HG03565 (cell line): ENCODE data around the gene SH2D1A.
A peak's percentile ranks its signal among the peaks of the same experiment; 100 is the strongest.
"Not testable (repeated sequence)": the region's sequence is repeated elsewhere in the genome, so short reads cannot be mapped to it uniquely, and the experiment has no call there.

Experiments
- ATAC-seq: cut with Tn5 transposase; IDR thresholded peaks from one replicate; pipeline ENCODE4 v1.9.1; 2021; ENCODE audit warnings: mild to moderate bottlenecking, moderate library complexity; ENCODE audit not compliant: unreplicated experiment

The SH2D1A gene

DNA sequence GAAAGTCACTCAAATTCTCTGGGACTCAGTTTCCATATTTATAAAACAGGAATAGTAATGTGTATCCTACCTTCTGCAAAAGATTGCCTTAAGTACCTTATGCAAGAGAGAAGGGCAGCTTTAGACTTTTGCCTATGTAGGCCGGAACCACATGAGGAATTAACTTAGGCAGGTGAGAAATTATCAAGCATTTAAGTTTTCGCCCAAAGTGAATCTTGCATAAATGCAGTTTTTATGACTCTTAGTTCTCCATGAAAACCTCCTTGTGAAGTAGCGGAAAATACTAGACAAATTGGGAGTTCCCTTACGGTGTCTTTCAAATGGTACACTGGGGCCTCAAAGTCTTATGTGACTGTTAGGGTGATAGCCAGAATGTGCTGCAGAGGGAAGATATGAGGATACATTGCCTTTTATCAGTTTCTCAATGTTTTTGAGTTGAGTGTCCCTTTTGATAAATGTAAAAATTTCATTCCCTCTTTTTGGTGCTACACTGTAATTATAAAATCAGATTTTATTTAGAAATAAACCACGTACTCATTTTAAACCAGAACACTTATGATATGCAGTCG is 2.6 kb downstream of the SH2D1A start:
- ATAC-seq: no peak

DNA sequence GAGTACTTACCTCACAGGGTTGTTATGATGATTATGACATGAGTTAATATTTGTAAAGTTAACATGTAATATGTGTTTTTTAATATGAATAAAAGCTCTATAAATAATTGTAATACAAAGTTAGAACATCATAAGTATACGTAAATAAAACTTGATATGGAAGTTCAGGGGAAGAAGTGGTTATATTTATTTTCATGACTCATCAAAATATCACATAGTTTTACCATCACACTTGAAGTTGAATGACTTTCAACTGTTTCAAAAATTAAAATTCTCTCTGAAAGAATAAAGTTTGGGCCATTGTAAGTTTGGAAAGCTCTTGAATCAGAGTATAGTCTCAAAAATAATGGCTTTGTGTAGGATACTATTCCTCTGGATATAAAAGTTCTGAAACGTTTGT is 8.3 kb downstream of the SH2D1A start:
- no peak for ATAC-seq

DNA sequence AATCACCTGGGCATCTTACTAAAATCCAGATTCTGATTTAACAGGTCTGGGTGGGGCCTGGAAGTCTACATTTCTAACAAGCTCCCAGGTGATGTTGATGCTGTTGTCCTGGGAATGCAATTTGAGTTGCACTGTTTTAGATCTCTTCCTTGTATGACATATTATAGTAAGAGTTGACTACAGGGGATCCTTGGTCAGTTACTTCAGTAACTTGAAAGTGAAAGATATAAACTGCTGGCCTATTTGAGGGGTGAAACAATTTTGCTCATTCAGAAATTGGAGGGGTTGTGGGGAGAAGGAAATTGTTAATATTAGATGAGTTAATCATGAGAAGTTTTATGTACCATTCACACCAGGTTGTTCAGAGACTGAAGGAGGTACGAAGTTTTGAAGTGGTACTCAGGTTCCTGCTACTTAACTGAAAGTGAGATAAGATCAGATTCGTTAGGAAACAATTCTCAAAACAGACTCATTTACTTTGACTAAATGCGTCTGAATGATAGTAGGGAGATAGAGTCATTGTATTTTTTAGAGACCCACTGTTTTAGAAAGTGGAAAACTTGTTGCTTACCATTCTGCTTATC is 12.5 kb downstream of the SH2D1A start:
- no peak for ATAC-seq

DNA sequence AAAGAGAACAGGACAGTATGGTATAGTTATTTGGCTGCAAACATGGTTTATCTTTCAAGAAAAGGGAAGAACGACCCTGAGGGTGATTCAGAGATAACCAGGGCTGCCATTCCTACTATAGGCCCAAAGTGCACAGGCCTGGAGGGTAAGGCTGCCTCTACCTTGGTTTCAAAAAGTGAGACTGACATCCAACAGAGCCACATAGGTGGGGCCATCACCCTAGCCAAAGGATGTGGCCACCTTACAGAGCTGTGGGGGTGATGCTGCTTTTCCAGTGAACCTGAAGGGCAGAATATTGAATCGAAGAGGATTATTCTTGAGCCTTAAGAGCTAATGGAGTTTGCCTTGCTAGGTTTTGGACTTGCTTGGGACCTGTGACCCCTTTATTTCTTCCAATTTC is 15.7 kb downstream of the SH2D1A start:
- ATAC-seq: no peak

DNA sequence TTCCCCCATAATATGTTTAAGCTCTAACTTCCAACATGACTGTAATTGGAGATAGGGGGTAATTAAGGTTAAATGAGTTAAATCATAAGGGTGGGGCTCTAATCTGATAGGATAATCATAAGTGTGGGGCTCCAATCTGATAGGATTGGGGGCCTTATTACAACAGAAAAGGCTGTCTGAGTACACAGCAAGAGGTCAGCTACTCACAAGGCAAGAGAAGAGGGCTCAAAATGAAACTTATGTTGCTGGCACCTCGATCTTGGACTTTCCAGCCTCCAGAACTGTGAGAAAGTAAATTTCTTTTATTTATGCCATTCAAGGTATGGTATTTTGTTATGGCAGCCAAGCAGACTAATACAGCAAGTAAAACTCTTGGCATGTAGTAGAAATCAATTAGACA is 16.4 kb downstream of the SH2D1A start:
- no peak for ATAC-seq

DNA sequence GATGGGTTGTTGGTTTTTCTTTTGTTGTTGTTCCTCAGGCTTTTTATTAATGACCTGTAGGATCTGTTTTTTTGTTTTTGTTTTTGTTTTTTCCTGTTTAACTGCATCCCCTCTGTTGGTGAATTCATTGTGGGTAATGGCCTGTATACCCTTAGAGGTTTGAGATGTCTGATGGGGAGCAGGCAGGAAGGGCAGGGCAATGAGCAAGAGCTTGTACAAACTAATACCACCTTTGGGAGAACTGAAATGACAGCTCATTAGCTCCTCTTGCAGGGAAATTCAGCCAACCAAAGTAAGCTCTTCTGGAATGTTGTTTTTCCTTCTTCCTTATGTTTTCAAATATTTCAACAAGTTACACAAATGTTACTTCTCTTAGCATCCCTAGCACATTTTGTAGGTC is 23.4 kb downstream of the SH2D1A start:
- ATAC-seq: no peak

DNA sequence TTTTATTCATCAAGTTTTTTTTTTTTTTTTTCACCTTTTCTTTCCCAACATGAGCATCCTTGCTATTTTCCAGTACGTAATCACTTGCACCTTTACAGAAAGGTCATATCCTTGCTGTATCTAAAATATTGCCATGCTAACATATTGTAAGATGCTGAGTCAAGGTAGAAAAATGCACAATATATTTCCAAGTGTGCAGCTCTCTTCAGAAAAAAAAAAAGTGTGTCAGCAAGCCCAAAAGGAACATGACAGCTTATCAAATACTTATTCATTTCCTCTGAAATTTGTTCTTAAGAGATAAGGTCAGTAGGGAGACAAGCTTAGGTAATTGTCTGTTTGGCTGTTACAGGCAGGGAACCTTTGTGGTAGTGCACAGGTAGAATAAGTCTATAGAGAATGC is 27.0 kb downstream of the SH2D1A start:
- ATAC-seq: no peak

DNA sequence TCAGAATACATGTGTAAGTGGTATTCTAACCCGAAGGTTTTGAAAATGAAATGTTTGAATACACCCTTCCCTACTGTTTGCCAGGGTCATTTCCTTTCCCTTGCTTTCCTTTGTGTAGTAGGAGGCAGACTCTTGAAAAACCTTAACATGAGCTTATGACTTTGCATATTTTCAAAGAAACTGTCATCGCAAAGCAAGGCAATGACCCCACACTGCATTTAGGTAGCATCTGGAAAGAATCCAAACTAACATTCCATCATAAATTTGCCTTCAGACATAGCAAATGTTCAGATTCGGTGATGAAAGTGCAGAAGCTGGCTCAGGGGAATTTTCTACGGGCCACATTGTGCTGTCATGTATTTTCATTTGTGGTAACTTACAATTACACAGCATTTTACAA is 32.3 kb downstream of the SH2D1A start:
- ATAC-seq: no peak

DNA sequence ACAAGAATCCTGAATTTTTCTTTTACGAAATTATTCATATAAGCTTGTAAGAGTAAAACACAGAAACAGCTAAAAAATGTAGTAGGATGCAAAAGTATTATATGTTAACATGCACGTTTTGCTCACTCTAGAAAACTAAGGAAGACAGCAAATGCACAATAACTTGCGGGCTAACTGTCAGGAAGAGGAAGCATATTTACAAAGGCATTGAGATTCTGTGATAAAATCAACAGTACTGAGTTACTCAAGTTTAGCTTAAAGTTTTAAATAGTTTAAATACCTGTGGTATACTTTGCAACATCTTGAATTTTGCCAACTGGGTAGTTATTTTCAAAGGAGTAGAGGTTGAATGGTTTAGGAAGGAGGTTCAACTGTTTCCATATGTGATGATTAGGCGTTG is 37.0 kb downstream of the SH2D1A start:
- no peak for ATAC-seq

DNA sequence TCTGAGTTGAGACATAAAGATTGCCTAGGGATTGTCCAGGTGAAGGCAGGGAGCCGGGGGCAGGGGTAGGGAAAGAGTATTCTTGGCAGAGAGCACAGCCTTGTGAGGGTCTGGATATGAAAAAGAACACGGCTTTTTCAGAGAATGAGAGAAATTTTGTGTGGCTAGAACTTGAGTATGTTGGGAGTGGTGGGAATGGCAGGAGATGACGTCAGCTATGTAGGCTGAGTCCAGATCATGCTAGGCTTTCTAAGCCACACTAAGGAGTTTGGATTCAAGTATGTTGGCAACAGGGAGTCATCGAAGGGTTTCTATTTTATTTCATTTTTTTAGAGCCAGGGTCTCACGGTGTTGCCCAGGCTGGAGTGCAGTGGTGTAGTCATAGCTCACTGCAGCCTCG is 40.0 kb downstream of the SH2D1A start:
- no peak for ATAC-seq

DNA sequence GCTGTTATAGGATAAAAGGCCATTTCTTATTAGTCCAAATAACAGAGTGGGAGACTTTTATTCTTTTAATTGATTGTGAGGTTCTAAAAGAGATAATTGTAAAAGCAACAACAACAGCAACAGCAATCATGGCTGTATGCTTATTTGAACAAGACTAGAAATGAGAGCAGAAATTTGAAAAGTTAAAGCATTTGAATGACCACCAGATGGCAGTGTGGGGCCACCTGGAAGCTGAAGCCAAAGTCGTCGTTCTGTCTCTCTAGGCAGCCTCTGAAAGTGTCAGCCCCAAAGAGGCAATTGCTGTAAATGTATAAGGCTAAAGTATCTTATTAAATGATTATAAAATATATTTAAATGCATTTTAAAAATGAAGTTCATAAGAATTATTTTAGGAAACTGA is 42.2 kb downstream of the SH2D1A start:
- peak; percentile 42 for ATAC-seq

DNA sequence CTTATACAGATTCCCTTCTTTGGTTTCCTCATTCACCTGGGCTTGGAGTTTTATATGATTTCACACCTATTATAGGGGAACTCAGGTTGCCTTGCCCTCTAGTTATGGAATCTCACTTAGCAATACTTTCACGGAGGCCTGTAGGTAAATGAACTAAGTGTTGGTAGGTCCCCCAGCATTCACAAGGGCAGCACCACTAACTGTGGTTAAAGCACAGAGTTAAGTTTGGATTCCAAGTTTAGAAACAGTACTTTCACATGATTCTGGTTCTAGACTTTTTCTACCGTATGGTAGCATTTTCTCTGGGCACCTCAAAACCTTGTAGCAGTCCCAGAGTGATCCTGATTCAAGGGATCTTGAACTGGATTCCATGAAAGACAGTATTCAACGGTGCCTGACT is 46.4 kb downstream of the SH2D1A start:
- ATAC-seq: no peak

DNA sequence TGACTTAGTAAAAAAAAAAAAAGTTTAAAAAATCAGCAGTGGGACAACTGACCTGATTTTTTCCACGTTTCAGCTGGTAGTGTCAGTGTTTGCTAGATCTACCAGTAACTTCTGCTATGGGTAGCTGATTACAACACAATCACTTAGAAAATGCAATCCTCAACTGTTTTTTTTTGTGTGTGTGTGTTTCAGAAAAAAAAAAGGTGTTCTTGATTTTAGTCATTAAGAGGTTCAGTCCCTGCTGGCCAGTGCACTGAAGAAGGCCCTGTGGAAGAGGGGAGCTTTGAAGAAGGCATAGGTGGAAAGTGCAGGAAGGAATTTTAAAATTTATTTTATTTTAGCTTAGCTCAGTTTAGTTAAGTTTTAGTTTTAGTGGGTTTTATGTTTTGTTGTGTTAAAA is 46.9 kb downstream of the SH2D1A start:
- ATAC-seq: no peak

DNA sequence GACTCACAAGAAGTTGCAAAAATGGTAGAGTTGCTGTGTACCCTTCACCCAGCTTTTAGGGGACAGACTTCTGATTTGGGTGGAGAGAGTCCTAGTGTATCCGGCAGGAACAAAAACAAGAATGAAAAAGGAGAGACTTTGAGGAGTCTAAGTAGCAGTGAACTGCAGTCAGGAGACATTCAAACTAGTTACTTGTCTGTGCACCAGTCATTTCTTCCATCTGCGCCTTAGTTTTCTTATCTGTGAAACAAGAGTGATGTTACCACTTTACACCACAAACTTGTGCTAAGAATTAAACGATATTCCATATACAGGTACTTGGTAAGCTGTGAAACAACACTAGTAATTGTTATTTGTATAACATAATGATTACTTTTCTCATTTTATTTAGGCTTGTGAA is 47.3 kb downstream of the SH2D1A start:
- ATAC-seq: no peak

DNA sequence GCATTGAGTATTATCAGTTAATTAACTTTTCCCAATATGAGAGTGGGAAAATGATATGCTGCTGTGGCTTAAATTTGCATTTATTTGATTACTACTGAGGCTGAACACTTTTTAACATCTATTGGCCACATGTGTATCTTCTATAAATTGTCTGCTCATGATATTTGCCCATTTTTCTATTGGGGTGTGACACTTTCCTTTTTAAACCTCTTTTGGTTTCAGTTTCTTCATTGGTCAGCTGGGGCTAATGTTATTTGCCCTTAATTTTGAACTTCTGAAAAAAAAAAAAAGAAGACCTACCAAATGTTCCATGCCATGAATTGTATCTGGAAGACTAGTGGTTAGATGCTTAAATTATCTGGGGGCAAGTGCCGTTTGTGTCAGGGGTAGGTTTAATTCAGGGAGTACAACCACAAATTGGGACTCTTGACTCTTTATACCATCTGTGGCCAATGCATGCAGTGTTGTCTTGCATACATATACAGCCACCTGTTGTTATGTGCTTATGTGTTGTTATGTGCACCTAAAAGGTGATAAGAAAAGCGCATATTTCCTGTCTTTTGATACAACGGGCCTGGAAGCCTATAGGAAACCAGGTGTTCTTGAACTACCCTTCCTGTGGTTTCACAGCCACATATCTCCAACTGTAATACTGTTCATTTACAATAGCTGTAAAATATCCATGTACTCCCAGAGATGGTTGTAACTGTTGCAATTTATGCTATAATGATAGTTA is 49.0 kb downstream of the SH2D1A start:
- peak; percentile 63 for ATAC-seq

DNA sequence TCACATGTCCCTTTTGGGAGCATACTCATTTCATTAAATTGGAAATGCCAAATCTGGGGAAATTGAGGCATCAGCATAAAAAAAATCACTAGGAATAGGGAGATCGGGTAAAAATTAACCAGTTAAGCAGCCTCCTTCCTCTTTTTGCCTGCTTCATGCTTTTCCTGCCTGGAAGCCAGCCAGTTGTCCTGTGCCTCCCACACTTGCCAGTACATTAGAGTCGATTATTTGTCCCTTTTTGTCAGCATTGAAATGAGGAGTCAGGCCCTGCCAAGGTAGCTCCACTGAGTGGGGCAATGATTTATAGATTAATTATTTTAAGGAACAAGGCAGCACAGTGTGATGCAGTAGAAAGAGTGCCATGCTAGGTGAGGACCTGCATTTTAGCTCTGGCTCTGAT is 55.3 kb downstream of the SH2D1A start:
- no peak for ATAC-seq

DNA sequence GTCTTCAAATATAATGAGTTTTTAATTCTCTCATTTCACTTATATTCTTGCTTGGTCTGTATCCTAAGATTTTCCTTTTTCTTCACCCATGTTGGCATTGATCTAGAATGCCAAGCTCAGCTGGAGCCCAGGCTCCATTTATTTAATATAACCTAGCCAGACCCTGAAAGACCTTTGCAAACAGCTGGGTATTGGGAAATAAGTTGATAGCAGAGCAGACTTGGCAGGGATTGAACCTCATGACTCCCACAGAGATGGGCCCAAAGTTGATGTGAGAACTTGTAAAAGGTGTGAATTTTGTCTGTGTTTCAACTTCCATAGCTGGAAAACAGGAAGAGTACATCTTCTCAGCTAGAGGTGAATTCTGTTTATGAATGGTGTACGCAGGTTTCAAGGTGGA is 59.5 kb downstream of the SH2D1A start:
- no peak for ATAC-seq

DNA sequence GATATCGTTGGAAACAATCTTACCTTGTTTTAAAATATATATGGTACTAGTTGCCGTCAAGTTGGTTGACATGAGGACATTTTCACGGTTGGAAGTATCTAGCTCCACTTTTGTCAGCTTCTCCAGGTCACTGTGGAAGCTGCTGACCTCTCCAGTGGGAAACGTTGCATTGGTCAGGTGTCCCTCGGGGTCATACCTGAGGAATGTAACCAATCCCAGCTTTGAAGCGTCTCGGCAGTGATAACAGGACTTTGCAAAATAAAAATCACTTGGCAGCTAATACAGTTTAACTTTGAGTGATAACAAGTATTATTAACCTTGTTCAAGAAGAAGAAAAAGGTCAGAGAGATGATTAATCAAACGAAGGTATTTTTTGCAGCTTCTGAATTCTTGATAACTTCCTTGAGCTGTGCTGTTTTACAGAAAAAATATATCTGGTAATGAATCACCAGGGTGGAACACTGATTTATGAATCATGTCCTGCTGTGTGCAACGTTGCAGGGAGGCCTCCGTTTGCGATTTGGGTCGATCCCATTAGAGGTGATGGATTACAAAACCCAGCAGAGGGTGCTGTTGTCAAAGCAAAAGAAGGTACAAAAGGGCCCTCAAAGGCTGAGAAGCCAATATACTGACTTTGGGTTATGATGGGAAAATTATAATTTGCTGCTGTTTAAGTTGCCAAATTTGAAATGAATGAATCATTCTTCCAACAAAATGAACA is 60.1 kb downstream of the SH2D1A start:
- ATAC-seq: peak; percentile 85

DNA sequence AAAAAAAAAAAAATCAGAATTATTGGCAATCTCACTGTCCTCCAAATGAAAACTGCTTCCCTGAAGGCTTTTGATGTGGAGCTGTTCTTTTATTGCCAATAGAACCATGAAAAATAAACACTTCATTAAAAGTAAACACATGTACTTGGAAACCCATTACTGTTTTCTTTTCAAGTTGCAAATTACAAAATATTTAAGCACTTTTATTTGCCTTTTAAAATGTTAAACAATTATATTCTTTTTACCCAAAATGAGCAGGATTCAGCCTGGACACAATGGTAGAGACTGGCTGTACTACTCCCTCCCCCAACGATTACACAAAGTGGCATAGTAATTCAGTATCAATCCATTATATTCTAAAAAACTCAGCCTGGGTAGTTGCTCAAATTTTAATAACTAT is 60.9 kb downstream of the SH2D1A start:
- ATAC-seq: no peak

DNA sequence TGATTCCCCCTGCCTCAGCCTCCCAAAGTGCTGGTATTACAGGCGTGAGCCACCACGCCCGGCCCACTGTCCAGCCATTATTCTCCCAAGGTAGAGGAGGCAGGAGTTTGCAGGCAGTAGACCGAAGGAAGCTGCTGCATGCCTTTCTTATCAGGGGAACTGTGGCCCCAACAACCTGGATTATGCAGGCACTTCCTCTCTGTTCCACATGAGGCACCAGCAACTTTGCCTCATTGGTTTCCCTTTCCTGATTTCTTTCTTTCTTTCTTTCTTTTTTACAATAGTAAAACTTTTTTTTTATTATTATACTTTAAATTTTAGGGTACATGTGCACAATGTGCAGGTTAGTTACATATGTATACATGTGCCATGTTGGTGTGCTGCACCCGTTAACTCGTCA is 62.0 kb downstream of the SH2D1A start:
- ATAC-seq: not testable (repeated sequence)

DNA sequence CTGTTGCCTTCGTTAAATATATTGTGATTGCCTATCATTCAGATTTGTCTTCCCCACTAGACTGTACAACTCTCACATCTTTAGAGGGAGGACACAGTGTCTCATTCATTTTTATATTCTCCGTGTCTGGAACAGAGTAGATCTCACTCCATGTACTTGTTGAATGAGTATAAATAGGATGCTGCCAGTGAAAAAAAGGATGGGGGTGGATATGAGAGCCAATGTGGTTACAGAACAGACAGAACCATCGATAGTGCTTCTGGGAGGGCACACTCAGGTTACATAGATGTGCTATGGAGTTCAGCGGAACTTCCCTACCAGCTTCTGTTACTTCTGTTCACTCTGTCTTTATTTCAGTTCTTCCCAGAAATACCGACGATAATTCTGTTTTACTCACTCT is 66.9 kb downstream of the SH2D1A start:
- no peak for ATAC-seq

DNA sequence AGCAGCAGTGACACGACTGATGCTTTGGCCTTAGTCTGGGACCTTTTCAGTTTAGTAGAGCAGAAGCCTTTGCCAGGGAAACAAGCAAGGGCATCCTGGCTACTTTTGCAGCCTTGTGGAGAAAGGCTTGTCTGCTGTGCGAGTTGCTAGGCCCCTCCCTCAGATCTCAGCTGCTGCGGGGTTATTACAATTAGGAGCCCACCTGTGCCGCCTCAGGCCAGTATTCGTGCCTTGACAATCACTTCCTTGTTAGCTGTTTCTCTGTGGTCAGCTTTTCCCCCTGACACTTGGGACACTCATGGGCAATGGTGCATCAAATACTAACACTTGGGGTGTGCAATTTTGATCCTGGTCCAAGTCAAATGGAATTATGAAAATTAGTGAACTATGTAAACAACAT is 67.9 kb downstream of the SH2D1A start:
- ATAC-seq: no peak
